Ammon's horn (tissue), 1 donor: Measurements from ENCODE around the gene PHACTR2.

ENCODE experiments used
- DNase-seq: peaks from one replicate; pipeline ENCODE4 v3.0.0-alpha.2; 2016; ENCODE audit warnings: low spot score

Gene PHACTR2

GRCh38 chr6:143675382-143675900, 2.3 kb upstream of the PHACTR2 start:
- no peak for DNase-seq

- DNase-seq, result no peak
Measured at GRCh38 chr6:143675946-143676345, 1.8 kb upstream of the PHACTR2 start.

GRCh38 chr6:143676437-143677045, 1.2 kb upstream of the PHACTR2 start:
- no peak for DNase-seq

- no peak for DNase-seq
Measured at GRCh38 chr6:143677577-143677890, 231 bp upstream of the PHACTR2 start.

- no peak for DNase-seq
Measured at GRCh38 chr6:143679041-143679440, 1.3 kb downstream of the PHACTR2 start.

- DNase-seq, result no peak
Measured at GRCh38 chr6:143680141-143680540, 2.4 kb downstream of the PHACTR2 start.

- DNase-seq, result no peak
Measured at GRCh38 chr6:143682805-143683204, 5.0 kb downstream of the PHACTR2 start.

GRCh38 chr6:143684486-143684885, 6.7 kb downstream of the PHACTR2 start:
- DNase-seq, result no peak

GRCh38 chr6:143685653-143686052, 7.9 kb downstream of the PHACTR2 start:
- no peak for DNase-seq

- DNase-seq, result no peak
Measured at GRCh38 chr6:143687591-143687990, 9.8 kb downstream of the PHACTR2 start.

- no peak for DNase-seq
Measured at GRCh38 chr6:143688681-143689080, 10.9 kb downstream of the PHACTR2 start.

GRCh38 chr6:143689852-143690251, 12.1 kb downstream of the PHACTR2 start:
- no peak for DNase-seq

- no peak for DNase-seq
Measured at GRCh38 chr6:143691155-143691554, 13.4 kb downstream of the PHACTR2 start.

GRCh38 chr6:143691900-143692636, 14.3 kb downstream of the PHACTR2 start:
- no peak for DNase-seq

GRCh38 chr6:143692696-143693095, 14.9 kb downstream of the PHACTR2 start:
- DNase-seq, result no peak

GRCh38 chr6:143694013-143694412, 16.2 kb downstream of the PHACTR2 start:
- DNase-seq, result no peak

GRCh38 chr6:143694560-143694959, 16.8 kb downstream of the PHACTR2 start:
- DNase-seq, result no peak

GRCh38 chr6:143695130-143695968, 17.6 kb downstream of the PHACTR2 start:
- no peak for DNase-seq

- no peak for DNase-seq
Measured at GRCh38 chr6:143695969-143696663, 18.4 kb downstream of the PHACTR2 start.

- DNase-seq, result no peak
Measured at GRCh38 chr6:143696664-143697000, 18.9 kb downstream of the PHACTR2 start.

GRCh38 chr6:143697076-143697800, 19.5 kb downstream of the PHACTR2 start:
- DNase-seq, result no peak

- DNase-seq, result no peak
Measured at GRCh38 chr6:143698329-143698728, 20.6 kb downstream of the PHACTR2 start.
